ENCODE measurements around the gene CRIM1. TPM values are rescaled to one million over a fixed set of nuclear protein-coding genes. Genes with fewer than 3 reads are reported as not detected.

The CRIM1 gene
- total and polyA plus RNA-seq, 4 donors, result 24.3 to 119 (median 58.4) TPM

GRCh38 chr2:36368438-36368837 lies 12.9 kb downstream of the CRIM1 start:
- no peak for ATAC-seq (ENCODE audit: insufficient read depth, low FRiP score)
- TF ChIP-seq, protein P1, sequence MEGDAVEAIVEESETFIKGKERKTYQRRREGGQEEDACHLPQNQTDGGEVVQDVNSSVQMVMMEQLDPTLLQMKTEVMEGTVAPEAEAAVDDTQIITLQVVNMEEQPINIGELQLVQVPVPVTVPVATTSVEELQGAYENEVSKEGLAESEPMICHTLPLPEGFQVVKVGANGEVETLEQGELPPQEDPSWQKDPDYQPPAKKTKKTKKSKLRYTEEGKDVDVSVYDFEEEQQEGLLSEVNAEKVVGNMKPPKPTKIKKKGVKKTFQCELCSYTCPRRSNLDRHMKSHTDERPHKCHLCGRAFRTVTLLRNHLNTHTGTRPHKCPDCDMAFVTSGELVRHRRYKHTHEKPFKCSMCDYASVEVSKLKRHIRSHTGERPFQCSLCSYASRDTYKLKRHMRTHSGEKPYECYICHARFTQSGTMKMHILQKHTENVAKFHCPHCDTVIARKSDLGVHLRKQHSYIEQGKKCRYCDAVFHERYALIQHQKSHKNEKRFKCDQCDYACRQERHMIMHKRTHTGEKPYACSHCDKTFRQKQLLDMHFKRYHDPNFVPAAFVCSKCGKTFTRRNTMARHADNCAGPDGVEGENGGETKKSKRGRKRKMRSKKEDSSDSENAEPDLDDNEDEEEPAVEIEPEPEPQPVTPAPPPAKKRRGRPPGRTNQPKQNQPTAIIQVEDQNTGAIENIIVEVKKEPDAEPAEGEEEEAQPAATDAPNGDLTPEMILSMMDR (IDR thresholded peaks at IDR 0.05; ENCODE audit: control extremely low read depth, extremely low read depth), result no peak
- no peaks in the 10 kb centered on the region for H3K27me3 ChIP-seq (ENCODE audit: control insufficient read depth in 3 of 3, insufficient read depth in 3 of 3, low read length in 2 of 3)
- peaks cover 14 to 75% (median 51%) of the 10 kb centered on the region in 5 donors for H3K4me1 ChIP-seq (ENCODE audit: control insufficient read depth in 5 of 5, insufficient read depth in 5 of 5, low read length in 5 of 5)
- no peak overlapping the region for H3K9ac ChIP-seq (ENCODE audit: insufficient read depth in 1 of 2, low read length in 2 of 2)
- no peak overlapping the region for H3K4me3 ChIP-seq
- no peaks in the 10 kb centered on the region for H3K9me3 ChIP-seq (ENCODE audit: control insufficient read depth in 4 of 4, insufficient read depth in 3 of 4, low read length in 3 of 4)
- no peak for DNase-seq
- WGBS, 2 donors, result 68 to 75% methylated on average over 6 of the region's 6 CpGs
- H3K27ac ChIP-seq (ENCODE audit: low read depth in 1 of 2, low read length in 1 of 2), result peak overlapping the region in 1 of 2 donors; percentile 3
- no peaks in the 10 kb centered on the region for H3K36me3 ChIP-seq (ENCODE audit: control insufficient read depth in 4 of 4, insufficient read depth in 4 of 4, low read length in 4 of 4)

GRCh38 chr2:36369163-36369562 lies 13.6 kb downstream of the CRIM1 start:
- no peak overlapping the region for H3K9ac ChIP-seq (ENCODE audit: insufficient read depth in 1 of 2, low read length in 2 of 2)
- DNase-seq, result no peak
- peaks cover 15 to 78% (median 54%) of the 10 kb centered on the region in 5 donors for H3K4me1 ChIP-seq (ENCODE audit: control insufficient read depth in 5 of 5, insufficient read depth in 5 of 5, low read length in 5 of 5)
- ATAC-seq (ENCODE audit: insufficient read depth, low FRiP score), result no peak
- H3K9me3 ChIP-seq (ENCODE audit: control insufficient read depth in 4 of 4, insufficient read depth in 3 of 4, low read length in 3 of 4), result no peaks in the 10 kb centered on the region
- H3K27me3 ChIP-seq (ENCODE audit: control insufficient read depth in 3 of 3, insufficient read depth in 3 of 3, low read length in 2 of 3), result no peaks in the 10 kb centered on the region
- H3K36me3 ChIP-seq (ENCODE audit: control insufficient read depth in 4 of 4, insufficient read depth in 4 of 4, low read length in 4 of 4), result no peaks in the 10 kb centered on the region
- TF ChIP-seq, protein P1 (IDR thresholded peaks at IDR 0.05; ENCODE audit: control extremely low read depth, extremely low read depth), result no peak
- H3K4me3 ChIP-seq, result no peak overlapping the region
- H3K27ac ChIP-seq (ENCODE audit: low read depth in 1 of 2, low read length in 1 of 2), result peak overlapping the region in 1 of 2 donors; percentile 71
- WGBS, 2 donors, result 65 to 69% methylated on average over 1 of the region's 1 CpG

- WGBS, 2 donors, result 59 to 70% methylated on average over 4 of the region's 4 CpGs
- H3K9ac ChIP-seq (ENCODE audit: insufficient read depth in 1 of 2, low read length in 2 of 2), result no peak overlapping the region
- H3K27ac ChIP-seq (ENCODE audit: low read depth in 1 of 2, low read length in 1 of 2), result no peak overlapping the region
- TF ChIP-seq, protein P1 (IDR thresholded peaks at IDR 0.05; ENCODE audit: control extremely low read depth, extremely low read depth), result no peak
- H3K4me1 ChIP-seq (ENCODE audit: control insufficient read depth in 5 of 5, insufficient read depth in 5 of 5, low read length in 5 of 5), result peaks cover 15 to 76% (median 54%) of the 10 kb centered on the region in 5 donors
- no peak overlapping the region for H3K4me3 ChIP-seq
- DNase-seq (no peak), ATAC-seq (ENCODE audit: insufficient read depth, low FRiP score) (no peak)
- H3K36me3 ChIP-seq (ENCODE audit: control insufficient read depth in 4 of 4, insufficient read depth in 4 of 4, low read length in 4 of 4), result no peaks in the 10 kb centered on the region
- no peaks in the 10 kb centered on the region for H3K27me3 ChIP-seq (ENCODE audit: control insufficient read depth in 3 of 3, insufficient read depth in 3 of 3, low read length in 2 of 3)
- H3K9me3 ChIP-seq (ENCODE audit: control insufficient read depth in 4 of 4, insufficient read depth in 3 of 4, low read length in 3 of 4), result no peaks in the 10 kb centered on the region
Observed at GRCh38 chr2:36369716-36370115, 14.1 kb downstream of the CRIM1 start.

DNA sequence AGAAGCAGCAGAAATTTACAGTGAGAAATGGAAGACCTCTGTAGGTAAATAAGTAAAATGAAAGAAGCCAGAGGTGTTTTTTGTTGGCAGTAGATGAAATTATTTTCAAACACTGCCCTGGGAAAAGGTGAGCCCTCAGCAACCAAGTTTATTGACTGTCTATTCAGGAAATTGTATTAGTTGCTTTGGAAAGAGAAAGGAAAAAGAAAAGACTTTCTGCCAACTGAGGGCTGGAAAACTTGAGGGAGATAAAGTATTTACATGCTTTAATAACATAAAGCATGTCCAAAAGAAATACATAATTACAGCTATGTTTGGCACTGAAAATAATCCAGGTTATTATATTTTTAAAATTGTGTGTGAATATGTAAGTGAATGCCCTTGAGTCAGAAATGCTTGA lies 14.7 kb downstream of the CRIM1 start:
- no peak for ATAC-seq (ENCODE audit: insufficient read depth, low FRiP score)
- Histone ChIP-seq H3K9ac (ENCODE audit: insufficient read depth in 1 of 2, low read length in 2 of 2) (no peak overlapping the region), H3K4me3 (no peak overlapping the region), H3K36me3 (ENCODE audit: control insufficient read depth in 4 of 4, insufficient read depth in 4 of 4, low read length in 4 of 4) (no peaks in the 10 kb centered on the region), H3K27me3 (ENCODE audit: control insufficient read depth in 3 of 3, insufficient read depth in 3 of 3, low read length in 2 of 3) (no peaks in the 10 kb centered on the region), H3K4me1 (ENCODE audit: control insufficient read depth in 5 of 5, insufficient read depth in 5 of 5, low read length in 5 of 5) (peaks cover 15 to 76% (median 54%) of the 10 kb centered on the region in 5 donors), H3K27ac (ENCODE audit: low read depth in 1 of 2, low read length in 1 of 2) (no peak overlapping the region), H3K9me3 (ENCODE audit: control insufficient read depth in 4 of 4, insufficient read depth in 3 of 4, low read length in 3 of 4) (no peaks in the 10 kb centered on the region)
- TF ChIP-seq, protein P1 (IDR thresholded peaks at IDR 0.05; ENCODE audit: control extremely low read depth, extremely low read depth), result no peak
- no peak for DNase-seq

Measured in lung (tissue), 12 donors.